Measurements from ENCODE around the gene CYP2D6.
A peak's percentile ranks its signal among the peaks of the same experiment; 100 is the strongest.
"Not testable (repeated sequence)": the region's sequence is repeated elsewhere in the genome, so short reads cannot be mapped to it uniquely, and the experiment has no call there.

The CYP2D6 gene

DNA sequence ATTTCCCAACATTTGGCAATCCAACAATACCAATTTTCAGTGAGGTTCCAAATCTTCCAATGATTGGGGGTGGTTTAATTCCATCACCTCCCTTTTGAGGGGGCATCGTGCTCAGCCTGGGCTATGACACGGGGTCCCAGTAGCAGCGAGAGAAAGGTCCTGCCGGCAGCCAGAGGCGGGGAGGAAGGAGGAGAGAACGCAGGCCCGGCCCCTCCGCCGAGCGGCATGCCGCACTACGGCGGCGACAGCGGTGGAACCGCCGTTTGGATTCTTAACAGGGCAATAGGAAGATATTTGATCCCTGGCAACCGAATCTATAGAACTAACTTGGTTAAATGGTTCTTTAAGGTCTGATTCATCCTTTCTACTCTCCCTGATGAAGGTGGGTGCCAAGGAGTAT is 21.8 kb downstream of the CYP2D6 start:
- H3K4me3 ChIP-seq (ENCODE audit: low read depth, low read length), result no peak overlapping the region
- TF ChIP-seq, protein P1, sequence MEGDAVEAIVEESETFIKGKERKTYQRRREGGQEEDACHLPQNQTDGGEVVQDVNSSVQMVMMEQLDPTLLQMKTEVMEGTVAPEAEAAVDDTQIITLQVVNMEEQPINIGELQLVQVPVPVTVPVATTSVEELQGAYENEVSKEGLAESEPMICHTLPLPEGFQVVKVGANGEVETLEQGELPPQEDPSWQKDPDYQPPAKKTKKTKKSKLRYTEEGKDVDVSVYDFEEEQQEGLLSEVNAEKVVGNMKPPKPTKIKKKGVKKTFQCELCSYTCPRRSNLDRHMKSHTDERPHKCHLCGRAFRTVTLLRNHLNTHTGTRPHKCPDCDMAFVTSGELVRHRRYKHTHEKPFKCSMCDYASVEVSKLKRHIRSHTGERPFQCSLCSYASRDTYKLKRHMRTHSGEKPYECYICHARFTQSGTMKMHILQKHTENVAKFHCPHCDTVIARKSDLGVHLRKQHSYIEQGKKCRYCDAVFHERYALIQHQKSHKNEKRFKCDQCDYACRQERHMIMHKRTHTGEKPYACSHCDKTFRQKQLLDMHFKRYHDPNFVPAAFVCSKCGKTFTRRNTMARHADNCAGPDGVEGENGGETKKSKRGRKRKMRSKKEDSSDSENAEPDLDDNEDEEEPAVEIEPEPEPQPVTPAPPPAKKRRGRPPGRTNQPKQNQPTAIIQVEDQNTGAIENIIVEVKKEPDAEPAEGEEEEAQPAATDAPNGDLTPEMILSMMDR (conservative IDR thresholded peaks at IDR 0.05; ENCODE audit: low read depth, low read length), result no peak
- no peak for DNase-seq (ENCODE audit: low read depth)

DNA sequence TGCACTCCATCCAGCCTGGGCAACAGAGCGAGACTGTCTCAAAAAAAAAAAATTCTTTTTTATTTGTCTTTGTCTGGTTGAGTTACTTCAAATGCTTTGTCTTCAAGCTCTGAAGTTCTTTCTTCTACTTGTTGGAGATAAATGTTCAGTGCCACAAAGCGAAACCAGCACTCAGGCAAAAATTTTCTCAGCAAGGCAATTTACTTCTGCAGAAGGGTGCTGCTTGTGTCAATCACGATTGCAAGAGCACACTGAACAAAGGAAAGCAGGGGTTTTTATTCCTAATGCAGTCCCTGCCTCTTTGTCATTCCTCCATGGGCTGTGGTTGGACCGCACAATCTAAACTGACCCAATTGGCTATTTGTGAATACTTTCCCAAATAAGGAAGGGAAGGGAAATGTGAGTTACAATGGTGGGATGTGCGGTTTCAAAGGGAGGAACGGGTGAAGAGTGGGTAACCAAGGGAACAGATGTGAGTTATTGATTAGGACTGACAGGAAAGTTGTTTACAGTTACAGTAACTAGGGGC is 26.2 kb downstream of the CYP2D6 start:
- DNase-seq (ENCODE audit: low read depth); H3K4me3 ChIP-seq (ENCODE audit: low read depth, low read length): not testable (repeated sequence)

GRCh38 chr22:42101199-42101598 is 29.4 kb downstream of the CYP2D6 start:
- TF ChIP-seq, protein P1 (conservative IDR thresholded peaks at IDR 0.05; ENCODE audit: low read depth, low read length), result no peak
- peak; percentile 17 for DNase-seq (ENCODE audit: low read depth)
- H3K4me3 ChIP-seq (ENCODE audit: low read depth, low read length), result no peak overlapping the region

DNA sequence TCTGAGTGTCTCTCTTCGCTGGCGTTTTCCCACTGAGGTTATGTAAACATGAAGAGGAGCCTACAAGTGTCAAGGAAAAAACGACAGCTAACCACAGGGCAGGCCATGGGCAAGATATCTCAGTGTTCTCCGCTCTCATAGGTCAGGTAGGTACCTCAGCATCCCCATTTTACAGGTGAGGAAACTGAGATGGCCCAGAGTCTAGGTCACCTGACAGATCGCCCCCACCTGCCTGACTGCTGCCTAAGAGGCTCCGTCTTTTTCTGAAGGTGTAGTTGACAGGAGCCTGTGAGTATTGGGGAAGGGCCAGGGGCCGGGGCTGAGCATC is 39.2 kb downstream of the CYP2D6 start:
- TF ChIP-seq, protein P1 (conservative IDR thresholded peaks at IDR 0.05; ENCODE audit: low read depth, low read length), result no peak
- DNase-seq (ENCODE audit: low read depth), result no peak

DNA sequence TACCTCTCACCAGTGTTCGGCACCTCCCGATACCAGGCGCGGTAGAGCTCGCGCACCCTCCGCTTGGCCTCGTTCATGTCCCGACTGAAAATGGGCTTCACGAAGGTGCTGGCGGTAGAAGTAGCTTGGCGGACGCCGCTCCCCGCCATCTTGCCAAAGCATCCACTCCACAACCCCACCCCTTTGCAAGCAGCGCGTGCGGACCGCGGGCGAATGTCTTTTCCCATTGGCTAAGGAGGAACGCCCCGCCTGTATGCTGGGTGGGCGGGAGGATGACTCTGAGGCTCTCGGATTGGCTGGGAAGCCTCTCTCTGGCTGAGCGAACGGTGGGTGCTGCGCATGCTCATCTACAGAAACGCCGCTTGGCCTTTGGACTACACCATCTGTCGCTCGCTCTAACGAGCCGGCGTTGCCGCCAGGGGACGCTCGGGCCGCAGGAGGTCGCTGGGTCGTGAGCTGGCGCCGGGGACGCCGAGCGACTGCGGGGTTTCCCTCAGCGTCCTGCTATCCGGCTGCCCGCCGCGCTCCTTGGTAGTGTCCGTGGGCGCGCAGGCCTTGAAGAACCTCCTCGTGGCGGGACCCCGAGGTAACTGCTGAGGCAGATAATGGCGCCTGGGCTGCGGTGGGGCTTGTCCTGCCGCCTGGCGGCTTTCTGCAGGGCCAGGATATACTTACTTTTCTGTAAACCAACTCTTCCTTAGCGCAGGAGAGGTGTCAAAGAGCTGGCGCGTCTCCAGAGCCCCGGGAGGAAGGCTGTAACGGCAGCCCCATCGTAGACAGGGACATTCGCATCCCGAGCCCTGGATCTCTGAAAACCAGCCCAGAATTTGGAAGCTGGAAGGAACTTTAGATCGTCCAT is 39.8 kb downstream of the CYP2D6 start, which contains the start of gene NDUFA6:
Gene NDUFA6, minus strand, starts transcription at position 177 of the 859 bp plus-strand sequence. Its CDS starts 28 bp downstream, at position 149.
- TF ChIP-seq, protein P1 (conservative IDR thresholded peaks at IDR 0.05; ENCODE audit: low read depth, low read length), result peak; percentile 71
- H3K4me3 ChIP-seq (ENCODE audit: low read depth, low read length), result peak within 1 kb of the TSS; percentile 98
- peak; percentile 99 for DNase-seq (ENCODE audit: low read depth)

More for the DNA sequence above, 39.2 kb downstream of the CYP2D6 start:
- peak overlapping the region; percentile 98 for H3K4me3 ChIP-seq (ENCODE audit: low read depth, low read length)

GRCh38 chr22:42086051-42086450 is 44.6 kb downstream of the CYP2D6 start:
- DNase-seq (ENCODE audit: low read depth), result no peak
- no peak overlapping the region for H3K4me3 ChIP-seq (ENCODE audit: low read depth, low read length)
- TF ChIP-seq, protein P1 (conservative IDR thresholded peaks at IDR 0.05; ENCODE audit: low read depth, low read length), result no peak

- H3K4me3 ChIP-seq (ENCODE audit: low read depth, low read length), result no peak overlapping the region
- no peak for DNase-seq (ENCODE audit: low read depth)
- TF ChIP-seq, protein P1 (conservative IDR thresholded peaks at IDR 0.05; ENCODE audit: low read depth, low read length), result no peak
Observed at GRCh38 chr22:42084874-42085273, 45.7 kb downstream of the CYP2D6 start.
